DOHH2 (cell line): ENCODE measurements around the gene ITPKB.

Experiments used
- CTCF ChIP-seq: fragments of 200-600 bp; sonication (generic); IDR thresholded peaks from one replicate; pipeline ENCODE4 v1.5.1; 2014; ENCODE audit warnings: antibody characterized with exemption, mild to moderate bottlenecking, low read depth, low read length; ENCODE audit not compliant: poor library complexity, severe bottlenecking
- EZH2phosphoT487 ChIP-seq: fragments of 200-600 bp; sonication (generic); IDR thresholded peaks from 2 replicates; pipeline ENCODE4 v1.6.1; 2017; ENCODE audit warnings: borderline replicate concordance, mild to moderate bottlenecking, antibody characterized with exemption, low read length, moderate library complexity, mixed read lengths

DNA sequence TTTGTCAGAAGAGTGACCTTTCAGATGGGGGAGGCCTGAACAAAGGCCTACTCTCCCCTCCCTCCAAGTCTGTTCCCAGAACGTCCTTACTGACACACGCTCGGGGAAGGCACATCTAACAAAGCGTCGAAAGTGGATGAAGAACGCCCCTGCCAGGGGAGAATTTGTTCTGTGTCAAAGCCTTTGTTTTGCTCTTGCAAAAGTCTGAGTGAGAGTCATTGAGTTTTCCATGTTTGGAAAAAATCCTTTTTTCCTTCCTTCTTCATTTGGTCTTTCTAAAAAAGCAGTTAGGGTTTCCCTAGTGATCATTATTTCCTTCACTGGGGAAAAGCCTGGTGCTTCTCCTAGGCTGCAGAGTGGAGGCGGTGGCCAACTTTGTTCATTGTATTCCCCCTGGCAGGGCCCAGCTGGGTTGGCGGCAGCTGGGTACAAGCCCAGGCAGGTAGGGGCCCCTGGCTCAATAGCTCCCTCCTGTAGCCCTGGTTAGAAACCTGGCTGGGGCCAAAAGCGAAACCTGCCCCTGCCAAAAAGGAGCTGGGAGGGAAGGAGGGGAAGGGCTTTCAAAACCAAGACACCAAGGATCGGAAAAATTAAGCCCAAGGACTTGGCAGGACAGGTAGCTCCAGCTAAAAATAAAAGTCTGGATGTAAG, 81.1 kb downstream of the ITPKB start:
- TF ChIP-seq CTCF (no peak), EZH2phosphoT487 (no peak)
